ENCODE results near the gene IFT88. TPM values are rescaled to one million over a fixed set of nuclear protein-coding genes. Genes with fewer than 3 reads are reported as not detected.

IFT88 gene
- total and polyA plus RNA-seq, 2 donors: 12.6 to 18.2 TPM

DNA sequence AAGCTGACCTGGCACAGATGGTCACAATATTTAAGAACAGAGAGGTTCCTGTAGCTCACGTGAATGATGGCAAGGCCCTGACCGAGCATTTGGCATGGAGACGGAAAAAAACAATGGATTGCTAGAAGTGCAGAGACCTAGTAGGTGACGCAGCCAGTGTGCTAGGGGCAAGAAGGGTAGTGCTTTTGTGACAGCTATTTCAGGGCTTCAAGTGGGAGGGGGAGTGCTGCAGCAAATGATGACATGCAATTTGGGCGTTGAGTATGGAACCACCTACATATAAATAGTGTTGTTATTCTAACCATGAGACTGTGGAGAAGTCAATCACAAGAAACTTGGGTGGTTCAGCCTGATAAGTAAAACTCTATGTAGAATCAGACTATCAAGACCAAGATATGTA lies 70.9 kb downstream of the IFT88 start:
- 97% methylated on average over 5 of the region's 5 CpGs for WGBS
- Histone ChIP-seq H3K9me3 (ENCODE audit: control insufficient read depth in 2 of 2, insufficient read depth in 1 of 2, low read length in 1 of 2) (no peaks in the 10 kb centered on the region), H3K36me3 (ENCODE audit: control insufficient read depth in 2 of 2, insufficient read depth in 2 of 2, low read length in 1 of 2) (peaks cover 0 to 3% of the 10 kb centered on the region in 2 donors), H3K4me3 (ENCODE audit: low read length in 2 of 2) (no peak overlapping the region), H3K27me3 (ENCODE audit: control insufficient read depth in 2 of 2, insufficient read depth in 1 of 2, low read length in 1 of 2) (no peaks in the 10 kb centered on the region), H3K27ac (ENCODE audit: low read depth in 1 of 2, low read length in 1 of 2) (no peak overlapping the region), H3K4me1 (ENCODE audit: control insufficient read depth in 2 of 2, insufficient read depth in 2 of 2, low read length in 2 of 2) (no peaks in the 10 kb centered on the region)
- DNase-seq (ENCODE audit: low read depth in 6 of 9, low spot score in 9 of 9): no peak

DNA sequence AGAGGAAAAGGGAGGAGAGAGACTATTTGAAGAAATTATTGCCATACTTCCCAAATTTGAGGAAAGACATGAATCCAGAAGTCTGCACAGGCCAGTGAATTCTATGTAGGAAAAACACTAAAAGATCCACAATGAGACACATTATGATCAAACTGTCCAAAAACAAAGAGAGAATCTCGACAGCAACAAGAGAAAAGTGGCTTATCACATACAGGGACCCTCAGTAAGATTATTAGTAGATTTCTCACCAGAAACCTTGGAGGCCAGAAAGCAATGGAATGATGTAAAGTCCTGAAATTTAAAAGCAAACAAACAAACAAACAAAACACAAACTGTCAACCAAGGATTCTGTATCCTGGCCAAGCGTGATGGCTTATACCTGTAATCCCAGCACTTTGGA lies 80.8 kb downstream of the IFT88 start:
- WGBS: 100% methylated on average over 2 of the region's 2 CpGs
- Histone ChIP-seq H3K36me3 (ENCODE audit: control insufficient read depth in 2 of 2, insufficient read depth in 2 of 2, low read length in 1 of 2) (no peaks in the 10 kb centered on the region), H3K9me3 (ENCODE audit: control insufficient read depth in 2 of 2, insufficient read depth in 1 of 2, low read length in 1 of 2) (no peaks in the 10 kb centered on the region), H3K27ac (ENCODE audit: low read depth in 1 of 2, low read length in 1 of 2) (no peak overlapping the region), H3K4me3 (ENCODE audit: low read length in 2 of 2) (no peak overlapping the region), H3K4me1 (ENCODE audit: control insufficient read depth in 2 of 2, insufficient read depth in 2 of 2, low read length in 2 of 2) (no peaks in the 10 kb centered on the region), H3K27me3 (ENCODE audit: control insufficient read depth in 2 of 2, insufficient read depth in 1 of 2, low read length in 1 of 2) (no peaks in the 10 kb centered on the region)
- DNase-seq (ENCODE audit: low read depth in 6 of 9, low spot score in 9 of 9): no peak

DNA sequence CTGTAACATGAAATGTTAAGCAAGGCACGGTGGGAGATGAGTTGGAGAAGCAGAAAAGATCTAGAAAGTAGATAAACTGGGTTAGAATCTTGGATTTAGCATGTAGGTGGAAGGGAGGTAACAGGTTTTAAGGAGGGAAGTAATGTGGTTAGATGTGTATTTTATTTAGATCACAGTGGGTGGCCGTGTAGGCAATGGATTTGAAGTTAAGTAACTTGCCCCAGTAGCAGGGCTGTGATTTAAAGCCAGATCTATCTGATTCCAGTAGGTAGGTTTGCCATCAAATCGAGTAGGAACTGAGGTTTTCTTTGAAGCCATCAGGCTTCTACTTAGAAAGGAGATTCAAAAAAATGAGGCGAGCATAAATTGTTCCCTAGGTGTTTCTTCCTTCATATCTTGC lies 86.0 kb downstream of the IFT88 start:
- Histone ChIP-seq H3K27me3 (ENCODE audit: control insufficient read depth in 2 of 2, insufficient read depth in 1 of 2, low read length in 1 of 2) (no peaks in the 10 kb centered on the region), H3K9me3 (ENCODE audit: control insufficient read depth in 2 of 2, insufficient read depth in 1 of 2, low read length in 1 of 2) (no peaks in the 10 kb centered on the region), H3K4me3 (ENCODE audit: low read length in 2 of 2) (no peak overlapping the region), H3K36me3 (ENCODE audit: control insufficient read depth in 2 of 2, insufficient read depth in 2 of 2, low read length in 1 of 2) (no peaks in the 10 kb centered on the region), H3K27ac (ENCODE audit: low read depth in 1 of 2, low read length in 1 of 2) (no peak overlapping the region), H3K4me1 (ENCODE audit: control insufficient read depth in 2 of 2, insufficient read depth in 2 of 2, low read length in 2 of 2) (no peaks in the 10 kb centered on the region)
- 84% methylated on average over 4 of the region's 4 CpGs for WGBS
- no peak for DNase-seq (ENCODE audit: low read depth in 6 of 9, low spot score in 9 of 9)

DNA sequence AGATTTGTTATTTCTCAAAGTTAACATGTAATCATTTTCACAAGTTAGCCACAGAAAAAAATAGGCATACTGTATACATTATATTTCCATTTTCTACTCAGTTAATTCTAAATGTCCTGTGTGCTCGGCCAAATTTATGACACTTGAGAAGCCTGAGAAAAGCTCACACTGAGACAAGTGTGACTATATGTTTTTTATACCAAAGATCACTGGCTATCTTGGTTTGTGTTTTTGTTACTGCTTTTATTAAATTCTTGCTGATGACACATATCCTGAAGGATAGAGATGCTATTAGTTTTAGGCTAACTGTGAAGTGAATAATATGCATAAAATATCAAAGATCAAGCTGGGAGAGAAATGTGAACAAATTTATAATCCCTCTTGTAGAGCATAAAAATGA lies 87.2 kb downstream of the IFT88 start:
- no peak for DNase-seq (ENCODE audit: low read depth in 6 of 9, low spot score in 9 of 9)
- Histone ChIP-seq H3K36me3 (ENCODE audit: control insufficient read depth in 2 of 2, insufficient read depth in 2 of 2, low read length in 1 of 2) (no peaks in the 10 kb centered on the region), H3K27ac (ENCODE audit: low read depth in 1 of 2, low read length in 1 of 2) (no peak overlapping the region), H3K27me3 (ENCODE audit: control insufficient read depth in 2 of 2, insufficient read depth in 1 of 2, low read length in 1 of 2) (no peaks in the 10 kb centered on the region), H3K9me3 (ENCODE audit: control insufficient read depth in 2 of 2, insufficient read depth in 1 of 2, low read length in 1 of 2) (no peaks in the 10 kb centered on the region), H3K4me1 (ENCODE audit: control insufficient read depth in 2 of 2, insufficient read depth in 2 of 2, low read length in 2 of 2) (no peaks in the 10 kb centered on the region), H3K4me3 (ENCODE audit: low read length in 2 of 2) (no peak overlapping the region)
- 96% methylated on average over 1 of the region's 1 CpG for WGBS

DNA sequence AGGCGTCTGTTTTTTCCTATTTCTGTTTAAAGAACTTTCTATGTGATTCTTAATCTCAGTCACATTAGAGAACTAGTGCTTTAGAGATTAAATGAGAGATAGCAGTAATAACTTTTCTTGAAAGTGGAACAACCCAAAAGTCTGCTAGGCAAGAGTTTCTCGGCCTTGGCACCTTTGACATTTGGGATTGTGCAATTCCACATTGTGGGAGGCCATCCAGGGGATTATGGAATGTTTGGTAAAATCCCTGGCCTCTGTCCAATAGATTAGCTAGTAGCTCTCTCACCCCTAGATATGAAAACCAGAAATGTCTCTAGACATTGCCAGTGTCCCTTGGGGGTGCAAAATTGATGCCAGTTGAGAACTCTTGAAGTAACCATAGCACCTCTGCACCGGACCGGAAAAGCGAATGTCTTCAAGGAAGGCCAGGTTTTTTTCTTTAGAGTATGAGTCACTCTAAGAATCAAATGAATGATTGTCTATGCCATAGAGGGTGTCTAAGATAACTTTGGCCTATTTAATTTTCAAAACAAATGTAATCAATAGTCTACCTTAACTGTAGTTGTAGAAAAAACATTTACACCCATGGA lies 91.6 kb downstream of the IFT88 start:
- H3K4me1 ChIP-seq (ENCODE audit: control insufficient read depth in 2 of 2, insufficient read depth in 2 of 2, low read length in 2 of 2): no peaks in the 10 kb centered on the region
- no peak overlapping the region for H3K4me3 ChIP-seq (ENCODE audit: low read length in 2 of 2)
- no peaks in the 10 kb centered on the region for H3K27me3 ChIP-seq (ENCODE audit: control insufficient read depth in 2 of 2, insufficient read depth in 1 of 2, low read length in 1 of 2)
- no peak overlapping the region for H3K27ac ChIP-seq (ENCODE audit: low read depth in 1 of 2, low read length in 1 of 2)
- 88% methylated on average over 5 of the region's 5 CpGs for WGBS
- DNase-seq (ENCODE audit: low read depth in 6 of 9, low spot score in 9 of 9): no peak
- H3K36me3 ChIP-seq (ENCODE audit: control insufficient read depth in 2 of 2, insufficient read depth in 2 of 2, low read length in 1 of 2): peaks cover 0 to 5% of the 10 kb centered on the region in 2 donors
- no peaks in the 10 kb centered on the region for H3K9me3 ChIP-seq (ENCODE audit: control insufficient read depth in 2 of 2, insufficient read depth in 1 of 2, low read length in 1 of 2)

DNA sequence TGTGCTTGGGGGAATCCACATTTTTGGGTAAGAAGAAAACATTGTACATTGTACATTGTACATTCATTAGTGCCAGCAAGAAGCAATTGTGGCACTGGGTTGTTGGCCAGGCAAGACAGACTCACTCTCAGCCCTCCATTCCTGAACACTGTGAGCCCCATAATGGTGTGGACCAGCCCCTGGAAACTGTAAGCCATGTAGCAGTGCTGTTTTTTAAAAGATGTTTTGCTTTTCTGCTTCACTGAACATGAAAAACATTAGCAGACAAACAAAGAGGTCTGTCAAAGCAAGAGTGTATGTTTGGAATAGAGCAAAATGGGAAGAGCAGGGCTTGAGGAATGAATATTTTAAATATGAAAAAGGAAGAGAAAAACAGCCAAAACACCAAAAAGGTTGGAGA lies 97.4 kb downstream of the IFT88 start:
- Histone ChIP-seq H3K36me3 (ENCODE audit: control insufficient read depth in 2 of 2, insufficient read depth in 2 of 2, low read length in 1 of 2) (peaks cover 5% of the 10 kb centered on the region in 2 donors), H3K4me3 (ENCODE audit: low read length in 2 of 2) (no peak overlapping the region), H3K27me3 (ENCODE audit: control insufficient read depth in 2 of 2, insufficient read depth in 1 of 2, low read length in 1 of 2) (no peaks in the 10 kb centered on the region), H3K9me3 (ENCODE audit: control insufficient read depth in 2 of 2, insufficient read depth in 1 of 2, low read length in 1 of 2) (no peaks in the 10 kb centered on the region), H3K4me1 (ENCODE audit: control insufficient read depth in 2 of 2, insufficient read depth in 2 of 2, low read length in 2 of 2) (peaks cover 0 to 4% of the 10 kb centered on the region in 2 donors), H3K27ac (ENCODE audit: low read depth in 1 of 2, low read length in 1 of 2) (no peak overlapping the region)
- DNase-seq (ENCODE audit: low read depth in 6 of 9, low spot score in 9 of 9): no peak

DNA sequence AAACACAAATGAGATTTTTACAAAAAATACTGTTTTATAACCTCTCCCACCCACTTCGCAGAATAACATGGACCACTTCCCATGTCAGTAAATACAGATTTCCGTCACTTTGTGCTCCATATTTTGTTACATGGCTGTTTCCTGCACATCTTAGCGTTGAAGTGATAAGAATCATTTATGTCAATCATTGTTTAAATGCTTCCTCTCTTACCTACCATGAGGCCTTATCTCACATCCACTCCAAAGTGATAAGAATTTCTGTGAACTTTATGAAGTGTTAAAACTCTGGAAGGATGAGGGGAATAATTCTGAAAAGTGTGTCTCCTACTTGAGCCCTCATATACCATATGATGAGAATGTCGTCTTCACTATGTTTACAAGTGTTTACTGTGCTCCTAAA lies 100.0 kb downstream of the IFT88 start:
- no peaks in the 10 kb centered on the region for H3K27me3 ChIP-seq (ENCODE audit: control insufficient read depth in 2 of 2, insufficient read depth in 1 of 2, low read length in 1 of 2)
- no peaks in the 10 kb centered on the region for H3K9me3 ChIP-seq (ENCODE audit: control insufficient read depth in 2 of 2, insufficient read depth in 1 of 2, low read length in 1 of 2)
- no peak overlapping the region for H3K27ac ChIP-seq (ENCODE audit: low read depth in 1 of 2, low read length in 1 of 2)
- peaks cover 0 to 5% of the 10 kb centered on the region in 2 donors for H3K36me3 ChIP-seq (ENCODE audit: control insufficient read depth in 2 of 2, insufficient read depth in 2 of 2, low read length in 1 of 2)
- DNase-seq (ENCODE audit: low read depth in 6 of 9, low spot score in 9 of 9): peak in 2 of 9 donors; percentile 4 to 8
- WGBS: 78% methylated on average over 4 of the region's 4 CpGs
- H3K4me1 ChIP-seq (ENCODE audit: control insufficient read depth in 2 of 2, insufficient read depth in 2 of 2, low read length in 2 of 2): peaks cover 0 to 4% of the 10 kb centered on the region in 2 donors
- no peak overlapping the region for H3K4me3 ChIP-seq (ENCODE audit: low read length in 2 of 2)

DNA sequence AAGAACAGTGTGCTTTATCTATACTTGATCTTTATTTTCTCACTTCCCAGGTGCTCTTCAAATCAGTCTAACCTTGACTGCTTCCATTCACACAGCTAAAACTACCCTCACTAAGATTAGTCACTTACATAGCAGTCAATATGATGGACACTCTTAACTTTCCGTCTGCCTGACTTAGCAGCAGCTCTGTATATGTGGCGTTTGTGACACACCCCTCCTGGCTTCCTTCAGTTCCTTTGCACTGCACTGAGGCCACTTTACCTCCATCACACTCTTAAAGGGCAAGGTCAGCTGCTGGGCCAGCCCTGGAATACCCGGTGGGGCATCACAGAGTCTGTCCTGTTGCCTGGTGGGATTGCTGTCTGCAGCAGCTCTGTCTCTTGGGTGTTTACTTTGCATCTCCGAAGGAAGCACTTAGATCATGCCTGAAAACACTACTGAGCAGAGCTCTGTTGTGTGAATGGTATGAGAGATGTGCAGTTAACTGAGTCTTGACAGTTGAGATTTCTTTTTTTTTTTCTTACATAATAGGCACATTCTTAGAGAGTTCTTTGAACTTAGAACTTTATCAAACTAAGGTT lies 101.0 kb downstream of the IFT88 start:
- Histone ChIP-seq H3K36me3 (ENCODE audit: control insufficient read depth in 2 of 2, insufficient read depth in 2 of 2, low read length in 1 of 2) (peaks cover 0 to 5% of the 10 kb centered on the region in 2 donors), H3K4me3 (ENCODE audit: low read length in 2 of 2) (no peak overlapping the region), H3K9me3 (ENCODE audit: control insufficient read depth in 2 of 2, insufficient read depth in 1 of 2, low read length in 1 of 2) (no peaks in the 10 kb centered on the region), H3K4me1 (ENCODE audit: control insufficient read depth in 2 of 2, insufficient read depth in 2 of 2, low read length in 2 of 2) (peaks cover 0 to 4% of the 10 kb centered on the region in 2 donors), H3K27me3 (ENCODE audit: control insufficient read depth in 2 of 2, insufficient read depth in 1 of 2, low read length in 1 of 2) (no peaks in the 10 kb centered on the region), H3K27ac (ENCODE audit: low read depth in 1 of 2, low read length in 1 of 2) (no peak overlapping the region)
- peak in 1 of 9 donors; percentile 4 for DNase-seq (ENCODE audit: low read depth in 6 of 9, low spot score in 9 of 9)
- 78% methylated on average over 4 of the region's 4 CpGs for WGBS

DNA sequence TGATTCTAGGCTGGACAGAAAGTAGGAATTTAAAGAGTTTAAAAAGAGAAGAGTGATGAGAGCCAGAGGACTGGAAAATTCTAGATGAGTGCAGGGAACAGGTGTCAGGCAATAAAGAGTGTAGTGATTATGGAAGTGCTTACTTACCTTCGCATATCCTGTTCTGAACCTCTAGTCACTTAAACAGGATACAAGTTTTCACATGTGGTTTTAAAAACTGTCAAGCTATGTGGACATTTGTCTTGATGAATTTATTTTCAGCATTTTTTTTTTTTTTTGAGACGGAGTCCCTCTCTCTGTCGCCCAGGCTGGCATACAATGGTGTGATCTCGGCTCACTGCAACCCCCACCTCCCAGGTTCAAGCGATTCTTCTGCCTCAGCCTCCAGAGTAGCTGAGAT lies 102.2 kb downstream of the IFT88 start:
- DNase-seq (ENCODE audit: low read depth in 6 of 9, low spot score in 9 of 9): peak in 1 of 9 donors; percentile 13

More for the DNA sequence above, 102.2 kb downstream of the IFT88 start:
- 36% methylated on average over 5 of the region's 5 CpGs for WGBS
- H3K9me3 ChIP-seq (ENCODE audit: control insufficient read depth in 2 of 2, insufficient read depth in 1 of 2, low read length in 1 of 2): no peaks in the 10 kb centered on the region
- H3K27ac ChIP-seq (ENCODE audit: low read depth in 1 of 2, low read length in 1 of 2): no peak overlapping the region
- H3K36me3 ChIP-seq (ENCODE audit: control insufficient read depth in 2 of 2, insufficient read depth in 2 of 2, low read length in 1 of 2): peaks cover 0 to 5% of the 10 kb centered on the region in 2 donors
- no peaks in the 10 kb centered on the region for H3K27me3 ChIP-seq (ENCODE audit: control insufficient read depth in 2 of 2, insufficient read depth in 1 of 2, low read length in 1 of 2)
- peaks cover 0 to 4% of the 10 kb centered on the region in 2 donors for H3K4me1 ChIP-seq (ENCODE audit: control insufficient read depth in 2 of 2, insufficient read depth in 2 of 2, low read length in 2 of 2)
- H3K4me3 ChIP-seq (ENCODE audit: low read length in 2 of 2): no peak overlapping the region

All from thymus (tissue), 11 donors.